K562 treated with DMSO at 1 percent for 12 hours (cell line): ENCODE measurements around the gene UNC5B. TPM values are rescaled to one million over a fixed set of nuclear protein-coding genes. Genes with fewer than 3 reads are reported as not detected.

Experiments used
- total RNA-seq: library from RNA; unstranded; fragments of 300-600 nt; gene quantifications from 2 replicates; pipeline ENCODE4 v1.2.3, GENCODE V29; 2022; ENCODE audit not compliant: insufficient read depth

The UNC5B gene
- total RNA-seq, result 33.2 and 67.9 TPM in 2 replicates

DNA sequence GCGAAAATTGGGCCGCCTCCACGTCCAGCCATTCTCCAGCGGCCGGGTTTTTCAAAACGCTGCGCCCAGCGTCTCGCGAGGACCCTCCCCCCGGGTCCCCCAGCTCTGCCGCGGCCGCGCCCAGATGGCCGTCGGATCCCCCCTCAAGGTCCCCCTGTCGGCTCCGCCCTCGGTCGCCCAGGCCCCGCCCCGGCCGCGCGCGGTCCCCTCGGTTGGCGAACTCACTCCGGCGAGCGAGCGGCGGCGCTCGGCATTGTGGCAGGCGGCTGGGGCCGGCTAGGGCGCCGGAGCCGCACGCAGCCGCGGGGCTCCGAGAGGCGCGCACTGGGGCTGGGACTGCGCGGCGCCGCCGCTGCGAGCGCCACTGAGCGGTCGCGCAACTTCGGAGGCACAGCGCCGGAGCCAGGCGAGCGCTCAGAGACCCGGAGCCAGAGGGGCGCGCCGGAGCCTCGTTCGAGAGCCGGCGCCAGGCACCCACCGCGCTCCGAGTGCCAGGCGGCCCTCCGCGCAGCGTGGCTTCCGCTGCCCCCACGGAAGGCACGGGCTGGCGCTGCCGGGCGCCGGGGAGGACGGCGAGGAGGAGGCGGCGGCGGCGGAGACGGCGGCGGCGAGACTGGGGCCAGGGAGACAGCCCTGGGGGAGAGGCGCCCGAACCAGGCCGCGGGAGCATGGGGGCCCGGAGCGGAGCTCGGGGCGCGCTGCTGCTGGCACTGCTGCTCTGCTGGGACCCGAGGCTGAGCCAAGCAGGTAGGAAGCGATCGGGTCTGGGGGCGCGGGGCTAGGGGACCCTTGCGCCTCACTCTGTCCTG lies at the start of gene UNC5B:
TSS of gene UNC5B (plus strand) at position 253 of the 809 bp plus-strand sequence. CDS start at position 669, 416 bp downstream.

GRCh38 chr10:71319042-71319799 lies 106.9 kb downstream of the UNC5B start, which contains the start of gene SLC29A3:
Gene SLC29A3 (plus strand): TSS chr10:71319259. CDS start chr10:71319310, 51 bp downstream.

Other genes starting within 250 kb of the UNC5B start
- 5.2 and 10.6 TPM in 2 replicates for gene SLC29A3, start 106.7 kb downstream of the UNC5B start, total RNA-seq
- not detected in 2 replicates for gene CDH23, start 184.3 kb downstream of the UNC5B start, total RNA-seq